Neural cell (in vitro differentiated cells): ENCODE data around the gene PRAMEF20. TPM values are rescaled to one million over a fixed set of nuclear protein-coding genes. Genes with fewer than 3 reads are reported as not detected.
"Not testable (repeated sequence)": the region's sequence is repeated elsewhere in the genome, so short reads cannot be mapped to it uniquely, and the experiment has no call there.

Experiments
- H2AFZ ChIP-seq: fragments of 200-600, 300-800 bp; sonication (generic), shearing (Covaris generic); 2 replicates; pipeline ENCODE4 v1.6.0; 2014; ENCODE audit warnings: low read depth, mild to moderate bottlenecking, antibody characterized with exemption, low read length, moderate library complexity
- H3F3A ChIP-seq: fragments of 200-600 bp; shearing (Covaris generic); 2 replicates; pipeline ENCODE4 v1.6.1; 2016; ENCODE audit warnings: mild to moderate bottlenecking, moderate library complexity, mixed read lengths, antibody characterized with exemption, low read length; ENCODE audit not compliant: insufficient read depth, poor library complexity, severe bottlenecking
- H3K27ac ChIP-seq: fragments of 200-600, 300-800 bp; sonication (generic), shearing (Covaris generic); 2 replicates; pipeline ENCODE4 v1.5.1; 2014; ENCODE audit warnings: mild to moderate bottlenecking, low read length, moderate library complexity
- H3K27me3 ChIP-seq: fragments of 300-800, 200-600 bp; sonication (generic), shearing (Covaris generic); 2 replicates; pipeline ENCODE4 v1.6.0; 2014; ENCODE audit warnings: mild to moderate bottlenecking, low read depth, low read length, moderate library complexity; ENCODE audit not compliant: insufficient read depth
- H3K36me3 ChIP-seq: fragments of 300-800, 200-600 bp; sonication (generic), shearing (Covaris generic); 2 replicates; pipeline ENCODE4 v1.5.1; 2014; ENCODE audit warnings: mild to moderate bottlenecking, antibody characterized with exemption, low read length, moderate library complexity; ENCODE audit not compliant: insufficient read depth
- H3K4me2 ChIP-seq: fragments of 300-800, 200-600 bp; sonication (generic), shearing (Covaris generic); 2 replicates; pipeline ENCODE4 v1.6.0; 2014; ENCODE audit warnings: mild to moderate bottlenecking, low read length
- H3K4me3 ChIP-seq: fragments of 300-800, 200-600 bp; sonication (generic), shearing (Covaris generic); 2 replicates; pipeline ENCODE4 v1.5.1; 2014; ENCODE audit warnings: mild to moderate bottlenecking, low read length, moderate library complexity
- H3K79me2 ChIP-seq: fragments of 200-600 bp; shearing (Covaris generic); replicated peaks from 2 replicates; pipeline ENCODE4 v1.6.0; 2014; ENCODE audit warnings: mild to moderate bottlenecking, low read length, moderate library complexity; ENCODE audit not compliant: insufficient read depth
- H3K9ac ChIP-seq: fragments of 300-800, 200-600 bp; sonication (generic), shearing (Covaris generic); 2 replicates; pipeline ENCODE4 v1.6.1; 2016; ENCODE audit warnings: mild to moderate bottlenecking, low read length, mixed read lengths
- H3K9me2 ChIP-seq: fragments of 200-600 bp; shearing (Covaris generic); 2 replicates; pipeline ENCODE4 v1.6.1; 2016; ENCODE audit warnings: mild to moderate bottlenecking, low read length, mixed read lengths; ENCODE audit not compliant: insufficient read depth
- H3K9me3 ChIP-seq: fragments of 200-600, 300-800 bp; sonication (generic), shearing (Covaris generic); 2 replicates; pipeline ENCODE4 v1.6.1; 2016; ENCODE audit warnings: mild to moderate bottlenecking, mixed run types, low read length, moderate library complexity, mixed read lengths
- H4K20me1 ChIP-seq: fragments of 200-600 bp; shearing (Covaris generic); 2 replicates; pipeline ENCODE4 v1.6.1; 2016; ENCODE audit warnings: mild to moderate bottlenecking, mixed run types; ENCODE audit not compliant: insufficient read depth
- polyA minus RNA-seq: library from RNA; depleted of rRNA, polyadenylated mRNA; stranded (reverse); fragments of >200 nt; gene quantifications from 2 replicates; pipeline ENCODE4 v1.2.3, GENCODE V29; 2014
- polyA plus RNA-seq: library from polyadenylated mRNA; depleted of rRNA; stranded (reverse); fragments of >200 nt; gene quantifications from 2 replicates; pipeline ENCODE4 v1.2.3, GENCODE V29; 2014

The PRAMEF20 gene
- polyA plus RNA-seq = not detected in 2 replicates
- not detected in 2 replicates for polyA minus RNA-seq

GRCh38 chr1:13410150-13410549 lies at the start of gene PRAMEF20:
TSS of gene PRAMEF20 (plus strand) at chr1:13410450. CDS start at chr1:13416355, 5,905 bp downstream.
- H3F3A ChIP-seq, H3K9ac ChIP-seq, H4K20me1 ChIP-seq, H3K4me2 ChIP-seq, H3K4me3 ChIP-seq, H3K9me3 ChIP-seq, H3K27me3 ChIP-seq, H3K27ac ChIP-seq, H3K9me2 ChIP-seq, H2AFZ ChIP-seq, H3K36me3 ChIP-seq, H3K79me2 ChIP-seq: not testable (repeated sequence)

- not testable (repeated sequence) for H3K9ac ChIP-seq, H3K4me3 ChIP-seq, H3K9me2 ChIP-seq, H3K79me2 ChIP-seq, H3F3A ChIP-seq, H2AFZ ChIP-seq, H3K4me2 ChIP-seq, H3K36me3 ChIP-seq, H3K27me3 ChIP-seq, H3K27ac ChIP-seq, H4K20me1 ChIP-seq, H3K9me3 ChIP-seq
These were observed 47.9 kb upstream of the PRAMEF20 start for GRCh38 chr1:13362364-13362763.

DNA sequence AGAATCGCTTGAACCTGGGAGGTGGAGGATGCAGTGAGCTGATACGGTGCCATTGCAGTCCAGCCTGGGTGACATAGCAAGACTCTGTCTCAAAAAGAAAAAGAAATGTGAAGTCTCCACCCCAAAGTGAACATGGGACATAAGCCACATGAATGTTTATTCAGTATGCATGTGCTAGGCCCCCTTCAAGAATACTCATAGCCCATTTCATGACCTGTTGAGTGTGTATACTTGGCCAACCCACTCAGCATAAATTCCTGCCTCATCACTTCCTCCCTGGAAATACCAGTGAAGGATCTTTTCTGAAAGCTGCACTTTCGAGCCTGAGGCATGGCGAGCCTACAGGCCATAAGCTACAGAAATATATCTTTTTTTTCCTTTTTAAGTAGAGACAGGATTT lies 45.3 kb upstream of the PRAMEF20 start:
- H3K27me3 ChIP-seq, H3K36me3 ChIP-seq, H3K9me3 ChIP-seq, H3F3A ChIP-seq, H3K4me2 ChIP-seq, H3K4me3 ChIP-seq, H3K9me2 ChIP-seq, H3K79me2 ChIP-seq, H3K27ac ChIP-seq, H4K20me1 ChIP-seq, H2AFZ ChIP-seq, H3K9ac ChIP-seq: not testable (repeated sequence)

GRCh38 chr1:13366536-13366935 lies 43.7 kb upstream of the PRAMEF20 start:
- H3K79me2 ChIP-seq, H3K27ac ChIP-seq, H2AFZ ChIP-seq: not testable (repeated sequence)

GRCh38 chr1:13368544-13368943 lies 41.7 kb upstream of the PRAMEF20 start:
- not testable (repeated sequence) for H3K9me2 ChIP-seq, H3K36me3 ChIP-seq, H3K27ac ChIP-seq, H3K4me2 ChIP-seq, H4K20me1 ChIP-seq, H3F3A ChIP-seq, H3K79me2 ChIP-seq, H3K27me3 ChIP-seq, H3K9me3 ChIP-seq, H3K9ac ChIP-seq, H2AFZ ChIP-seq, H3K4me3 ChIP-seq

More at GRCh38 chr1:13366536-13366935, 43.7 kb upstream of the PRAMEF20 start:
- not testable (repeated sequence) for H4K20me1 ChIP-seq, H3K27me3 ChIP-seq, H3K36me3 ChIP-seq, H3K4me3 ChIP-seq, H3K9ac ChIP-seq, H3K9me3 ChIP-seq, H3K9me2 ChIP-seq, H3K4me2 ChIP-seq, H3F3A ChIP-seq

GRCh38 chr1:13378983-13379382 lies 31.3 kb upstream of the PRAMEF20 start:
- not testable (repeated sequence) for H3K4me2 ChIP-seq, H3K9me2 ChIP-seq, H3K79me2 ChIP-seq, H2AFZ ChIP-seq, H3K27me3 ChIP-seq, H4K20me1 ChIP-seq, H3K9me3 ChIP-seq, H3K36me3 ChIP-seq, H3K9ac ChIP-seq, H3K4me3 ChIP-seq, H3F3A ChIP-seq, H3K27ac ChIP-seq

GRCh38 chr1:13380380-13380779 lies 29.9 kb upstream of the PRAMEF20 start:
- not testable (repeated sequence) for H3K4me3 ChIP-seq, H3K36me3 ChIP-seq, H3K9me2 ChIP-seq, H3K4me2 ChIP-seq, H3K27me3 ChIP-seq, H3K9me3 ChIP-seq, H3K9ac ChIP-seq, H3F3A ChIP-seq, H3K27ac ChIP-seq, H4K20me1 ChIP-seq, H3K79me2 ChIP-seq, H2AFZ ChIP-seq

DNA sequence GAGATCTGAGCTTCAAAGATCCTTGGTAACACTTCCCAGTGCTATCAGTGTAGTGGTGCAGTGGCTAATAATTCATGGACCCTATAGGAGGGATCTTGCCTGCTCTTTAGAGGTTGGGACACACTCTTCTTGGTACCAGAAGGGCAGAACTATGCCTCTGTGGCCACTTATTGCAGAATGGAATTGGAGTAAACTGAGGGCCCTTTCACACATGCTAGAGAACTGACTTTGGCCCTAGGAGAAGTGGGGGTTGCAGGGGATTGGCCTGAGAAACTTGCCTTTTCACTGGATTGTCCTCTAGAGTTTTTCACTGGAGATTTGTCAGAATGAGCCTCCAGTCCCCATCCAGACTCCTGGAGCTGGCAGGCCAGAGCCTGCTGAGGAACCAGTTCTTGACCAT lies 20.9 kb upstream of the PRAMEF20 start, which contains the start of gene PRAMEF17:
TSS of gene PRAMEF17 (plus strand) at position 301 of the 400 bp plus-strand sequence. CDS start at position 327, 26 bp downstream.
- H3K4me3 ChIP-seq, H3F3A ChIP-seq, H3K27ac ChIP-seq, H3K4me2 ChIP-seq, H4K20me1 ChIP-seq, H3K27me3 ChIP-seq, H2AFZ ChIP-seq, H3K9me3 ChIP-seq, H3K36me3 ChIP-seq, H3K79me2 ChIP-seq, H3K9ac ChIP-seq, H3K9me2 ChIP-seq: not testable (repeated sequence)
